SJSA1 (cell line): ENCODE results near the gene ANKRD44. TPM values are rescaled to one million over a fixed set of nuclear protein-coding genes. Genes with fewer than 3 reads are reported as not detected.

Experiments used
- DNase-seq, 2 experiments: peaks; one replicate each; pipeline ENCODE4 v3.0.0-alpha.2; 2015 to 2020; ENCODE audit warnings: low spot score in 2 of 2, low read depth in 1 of 2
- H3K27ac ChIP-seq: fragments of 250-450 bp; sonication (Bioruptor Pico); 2 replicates; pipeline ENCODE4 v1.5.1; 2020; ENCODE audit warnings: mild to moderate bottlenecking, moderate library complexity
- H3K27me3 ChIP-seq: fragments of 250-450 bp; sonication (Bioruptor Pico); replicated peaks from 2 replicates; pipeline ENCODE4 v1.5.1; 2020; ENCODE audit warnings: mild to moderate bottlenecking, moderate library complexity
- H3K36me3 ChIP-seq: fragments of 250-450 bp; sonication (Bioruptor Pico); 2 replicates; pipeline ENCODE4 v1.5.1; 2020; ENCODE audit warnings: mild to moderate bottlenecking
- H3K4me1 ChIP-seq: fragments of 250-450 bp; sonication (Bioruptor Pico); replicated peaks from 2 replicates; pipeline ENCODE4 v1.6.1; 2021; ENCODE audit warnings: mild to moderate bottlenecking
- H3K4me3 ChIP-seq: fragments of 250-450 bp; sonication (Bioruptor Pico); 2 replicates; pipeline ENCODE4 v1.5.1; 2020; ENCODE audit warnings: mild to moderate bottlenecking
- H3K9me3 ChIP-seq: fragments of 250-450 bp; sonication (Bioruptor Pico); replicated peaks from 2 replicates; pipeline ENCODE4 v1.5.1; 2020; ENCODE audit warnings: mild to moderate bottlenecking
- total RNA-seq: library from RNA; depleted of rRNA; stranded (reverse); fragments of >200 nt; shearing (Covaris generic); gene quantifications from 2 replicates; pipeline ENCODE4 v1.2.3, GENCODE V29; 2014

ANKRD44 gene
- total RNA-seq, 1 experiment from 2014 or later: 15.5 TPM

- no peak overlapping the region for H3K4me3 ChIP-seq
- H3K27ac ChIP-seq: no peak overlapping the region
- H3K27me3 ChIP-seq: no peaks in the 10 kb centered on the region
- H3K36me3 ChIP-seq: no peaks in the 10 kb centered on the region
- no peak for DNase-seq
- peaks cover 19% of the 10 kb centered on the region for H3K4me1 ChIP-seq
- H3K9me3 ChIP-seq: no peaks in the 10 kb centered on the region
Observed at GRCh38 chr2:197204519-197205250, 105.9 kb downstream of the ANKRD44 start.

- H3K27ac ChIP-seq: no peak overlapping the region
- no peaks in the 10 kb centered on the region for H3K36me3 ChIP-seq
- H3K4me1 ChIP-seq: peaks cover 11% of the 10 kb centered on the region
- DNase-seq: no peak
- no peak overlapping the region for H3K4me3 ChIP-seq
- H3K9me3 ChIP-seq: no peaks in the 10 kb centered on the region
- H3K27me3 ChIP-seq: no peaks in the 10 kb centered on the region
Observed at GRCh38 chr2:197201874-197202273, 108.7 kb downstream of the ANKRD44 start.

GRCh38 chr2:197200762-197201058, 109.9 kb downstream of the ANKRD44 start:
- Histone ChIP-seq H3K27me3 (no peaks in the 10 kb centered on the region), H3K4me3 (no peak overlapping the region), H3K4me1 (peaks cover 9% of the 10 kb centered on the region), H3K27ac (no peak overlapping the region), H3K9me3 (no peaks in the 10 kb centered on the region), H3K36me3 (no peaks in the 10 kb centered on the region)
- DNase-seq: no peak

- H3K4me3 ChIP-seq: no peak overlapping the region
- H3K27ac ChIP-seq: no peak overlapping the region
- H3K27me3 ChIP-seq: no peaks in the 10 kb centered on the region
- H3K4me1 ChIP-seq: peaks cover 9% of the 10 kb centered on the region
- DNase-seq: no peak
- H3K9me3 ChIP-seq: no peaks in the 10 kb centered on the region
- no peaks in the 10 kb centered on the region for H3K36me3 ChIP-seq
Observed at GRCh38 chr2:197200051-197200761, 110.4 kb downstream of the ANKRD44 start.

- DNase-seq: no peak
- H3K36me3 ChIP-seq: no peaks in the 10 kb centered on the region
- no peaks in the 10 kb centered on the region for H3K27me3 ChIP-seq
- no peaks in the 10 kb centered on the region for H3K4me1 ChIP-seq
- H3K27ac ChIP-seq: no peak overlapping the region
- H3K4me3 ChIP-seq: no peak overlapping the region
- H3K9me3 ChIP-seq: no peaks in the 10 kb centered on the region
Observed at GRCh38 chr2:197198890-197199289, 111.7 kb downstream of the ANKRD44 start.

GRCh38 chr2:197197895-197198311, 112.7 kb downstream of the ANKRD44 start:
- H3K27ac ChIP-seq: no peak overlapping the region
- no peaks in the 10 kb centered on the region for H3K4me1 ChIP-seq
- H3K9me3 ChIP-seq: no peaks in the 10 kb centered on the region
- no peaks in the 10 kb centered on the region for H3K36me3 ChIP-seq
- no peak overlapping the region for H3K4me3 ChIP-seq
- H3K27me3 ChIP-seq: no peaks in the 10 kb centered on the region
- DNase-seq: no peak

- no peak overlapping the region for H3K27ac ChIP-seq
Observed at GRCh38 chr2:197196541-197197180, 113.9 kb downstream of the ANKRD44 start.

GRCh38 chr2:197195518-197195917, 115.1 kb downstream of the ANKRD44 start:
- Histone ChIP-seq H3K9me3 (no peaks in the 10 kb centered on the region), H3K4me3 (no peak overlapping the region), H3K27me3 (no peaks in the 10 kb centered on the region), H3K4me1 (no peaks in the 10 kb centered on the region), H3K36me3 (no peaks in the 10 kb centered on the region), H3K27ac (no peak overlapping the region)
- no peak for DNase-seq

More at GRCh38 chr2:197196541-197197180, 113.9 kb downstream of the ANKRD44 start:
- Histone ChIP-seq H3K4me1 (no peaks in the 10 kb centered on the region), H3K36me3 (no peaks in the 10 kb centered on the region), H3K4me3 (no peak overlapping the region), H3K27me3 (no peaks in the 10 kb centered on the region), H3K9me3 (no peaks in the 10 kb centered on the region)
- no peak for DNase-seq

GRCh38 chr2:197191940-197192322, 118.6 kb downstream of the ANKRD44 start:
- Histone ChIP-seq H3K36me3 (no peaks in the 10 kb centered on the region), H3K4me1 (no peaks in the 10 kb centered on the region), H3K27me3 (no peaks in the 10 kb centered on the region), H3K27ac (no peak overlapping the region), H3K4me3 (no peak overlapping the region), H3K9me3 (no peaks in the 10 kb centered on the region)
- no peak for DNase-seq

GRCh38 chr2:197191177-197191939, 119.2 kb downstream of the ANKRD44 start:
- Histone ChIP-seq H3K27ac (no peak overlapping the region), H3K9me3 (no peaks in the 10 kb centered on the region), H3K27me3 (no peaks in the 10 kb centered on the region), H3K4me3 (no peak overlapping the region), H3K36me3 (no peaks in the 10 kb centered on the region), H3K4me1 (no peaks in the 10 kb centered on the region)
- DNase-seq: peak in 1 of 2 experiments; percentile 34

- H3K27ac ChIP-seq: no peak overlapping the region
- no peak overlapping the region for H3K4me3 ChIP-seq
- no peaks in the 10 kb centered on the region for H3K36me3 ChIP-seq
- H3K27me3 ChIP-seq: no peaks in the 10 kb centered on the region
- DNase-seq: no peak
- no peaks in the 10 kb centered on the region for H3K4me1 ChIP-seq
- H3K9me3 ChIP-seq: no peaks in the 10 kb centered on the region
Observed at GRCh38 chr2:197190100-197190432, 120.5 kb downstream of the ANKRD44 start.

GRCh38 chr2:197189426-197190099, 121.0 kb downstream of the ANKRD44 start:
- Histone ChIP-seq H3K27ac (no peak overlapping the region), H3K27me3 (no peaks in the 10 kb centered on the region), H3K9me3 (no peaks in the 10 kb centered on the region)

GRCh38 chr2:197185676-197186075, 124.9 kb downstream of the ANKRD44 start:
- Histone ChIP-seq H3K27ac (no peak overlapping the region), H3K27me3 (no peaks in the 10 kb centered on the region), H3K36me3 (no peaks in the 10 kb centered on the region), H3K4me3 (no peak overlapping the region), H3K4me1 (no peaks in the 10 kb centered on the region), H3K9me3 (no peaks in the 10 kb centered on the region)
- no peak for DNase-seq

More at GRCh38 chr2:197189426-197190099, 121.0 kb downstream of the ANKRD44 start:
- Histone ChIP-seq H3K36me3 (no peaks in the 10 kb centered on the region), H3K4me3 (no peak overlapping the region), H3K4me1 (no peaks in the 10 kb centered on the region)
- DNase-seq: no peak
